GM12874 (cell line): Measurements from ENCODE around the gene INPP5K.

Source experiments
- TF ChIP-seq, protein P1 (sequence below): IDR thresholded peaks from 2 replicates; pipeline ENCODE4 v1.5.1; 2011; ENCODE audit warnings: low read depth, mild to moderate bottlenecking, control low read depth, low read length, moderate library complexity; ENCODE audit not compliant: insufficient read depth

The INPP5K gene

DNA sequence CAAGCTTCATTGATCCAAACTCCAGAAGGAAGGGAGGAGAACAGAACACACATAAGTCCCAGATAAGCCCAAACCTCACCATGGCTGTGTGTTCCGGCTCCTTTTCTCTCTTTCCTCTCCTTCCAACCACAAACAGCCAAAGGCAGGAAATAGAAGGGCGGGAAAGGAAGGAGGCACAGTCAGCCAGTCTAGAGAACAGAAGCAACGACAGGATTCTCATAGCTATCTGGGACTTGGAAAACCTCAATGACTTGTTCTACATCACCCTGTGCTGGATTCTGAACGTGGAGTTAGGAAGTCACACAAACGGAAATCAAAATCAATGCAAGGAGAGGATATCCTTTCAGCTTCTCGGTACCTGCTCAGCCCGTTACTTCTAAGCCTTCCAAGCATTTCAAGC lies 69.4 kb downstream of the INPP5K start:
- TF ChIP-seq, protein P1, sequence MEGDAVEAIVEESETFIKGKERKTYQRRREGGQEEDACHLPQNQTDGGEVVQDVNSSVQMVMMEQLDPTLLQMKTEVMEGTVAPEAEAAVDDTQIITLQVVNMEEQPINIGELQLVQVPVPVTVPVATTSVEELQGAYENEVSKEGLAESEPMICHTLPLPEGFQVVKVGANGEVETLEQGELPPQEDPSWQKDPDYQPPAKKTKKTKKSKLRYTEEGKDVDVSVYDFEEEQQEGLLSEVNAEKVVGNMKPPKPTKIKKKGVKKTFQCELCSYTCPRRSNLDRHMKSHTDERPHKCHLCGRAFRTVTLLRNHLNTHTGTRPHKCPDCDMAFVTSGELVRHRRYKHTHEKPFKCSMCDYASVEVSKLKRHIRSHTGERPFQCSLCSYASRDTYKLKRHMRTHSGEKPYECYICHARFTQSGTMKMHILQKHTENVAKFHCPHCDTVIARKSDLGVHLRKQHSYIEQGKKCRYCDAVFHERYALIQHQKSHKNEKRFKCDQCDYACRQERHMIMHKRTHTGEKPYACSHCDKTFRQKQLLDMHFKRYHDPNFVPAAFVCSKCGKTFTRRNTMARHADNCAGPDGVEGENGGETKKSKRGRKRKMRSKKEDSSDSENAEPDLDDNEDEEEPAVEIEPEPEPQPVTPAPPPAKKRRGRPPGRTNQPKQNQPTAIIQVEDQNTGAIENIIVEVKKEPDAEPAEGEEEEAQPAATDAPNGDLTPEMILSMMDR, result no peak

DNA sequence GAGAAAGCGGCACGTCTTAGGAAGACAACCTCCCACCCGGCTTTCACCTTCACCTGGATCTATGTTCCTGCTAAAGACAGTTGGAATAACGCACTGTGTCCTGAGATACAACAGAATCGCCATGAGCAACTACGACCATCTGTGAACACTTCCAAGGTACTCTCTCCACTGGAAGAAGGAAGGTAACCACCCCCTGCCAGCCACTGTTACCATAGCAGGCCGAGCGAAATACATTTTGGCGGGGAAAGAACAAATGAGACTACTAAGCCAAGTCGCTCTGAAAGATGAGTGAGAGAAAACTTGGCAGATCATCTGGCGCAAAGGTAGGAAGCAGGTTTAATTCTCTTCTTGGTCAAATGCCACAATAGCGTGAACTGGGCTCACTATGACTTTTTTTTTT lies 70.2 kb downstream of the INPP5K start:
- TF ChIP-seq, protein P1, result no peak
